Stimulated activated memory B cell treated with anti-CD40 and anti-IgM and Interleukin-4, amounts not matched to agents 10 μg/mL and 1 μg/mL and 100 μg/mL, for 72 hours (primary cell): ENCODE results near the gene DLG2.

Experiments
- ATAC-seq: fragments of 150-1000 bp; cut with Tn5 transposase; 2 replicates; pipeline ENCODE4 v1.10.0; 2021
- H3K27ac Mint-ChIP-seq: one replicate; pipeline ENCODE4 v1.8.0; 2022; ENCODE audit warnings: mild to moderate bottlenecking, mixed read lengths
- H3K27me3 Mint-ChIP-seq: one replicate; pipeline ENCODE4 v1.8.0; 2022; ENCODE audit warnings: mixed read lengths
- H3K36me3 Mint-ChIP-seq: one replicate; pipeline ENCODE4 v1.8.0; 2022; ENCODE audit warnings: mixed read lengths
- H3K4me1 Mint-ChIP-seq: one replicate; pipeline ENCODE4 v1.8.0; 2022; ENCODE audit warnings: mixed read lengths
- H3K4me3 Mint-ChIP-seq: one replicate; pipeline ENCODE4 v1.8.0; 2022; ENCODE audit warnings: mild to moderate bottlenecking, moderate library complexity, mixed read lengths
- H3K9me3 Mint-ChIP-seq: one replicate; pipeline ENCODE4 v1.8.0; 2022; ENCODE audit warnings: mixed read lengths

Gene DLG2

DNA sequence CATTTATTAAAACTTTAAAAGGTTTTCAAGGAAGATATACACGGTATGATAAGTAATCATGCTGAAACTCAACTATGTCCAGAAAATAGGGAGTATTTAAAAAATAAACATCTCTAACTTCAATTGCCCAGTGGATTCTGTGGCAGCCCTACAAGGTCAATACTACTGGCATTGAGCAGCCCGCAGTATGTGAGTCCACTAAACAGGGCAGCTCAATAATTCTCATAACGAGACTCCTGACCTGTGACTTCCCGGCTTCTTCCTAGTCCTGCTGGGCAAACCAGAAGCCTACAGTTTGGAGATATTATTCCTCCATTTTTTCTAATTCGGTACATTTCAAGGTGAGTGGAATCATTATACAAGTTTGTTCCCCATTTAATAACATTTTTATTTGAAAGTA is 1760.5 kb downstream of the DLG2 start:
- Mint-ChIP-seq H3K9me3 (no peaks in the 10 kb centered on the region), H3K4me3 (no peak overlapping the region), H3K36me3 (no peaks in the 10 kb centered on the region), H3K27ac (no peak overlapping the region), H3K4me1 (peaks cover 6% of the 10 kb centered on the region), H3K27me3 (no peaks in the 10 kb centered on the region)
- ATAC-seq = no peak

DNA sequence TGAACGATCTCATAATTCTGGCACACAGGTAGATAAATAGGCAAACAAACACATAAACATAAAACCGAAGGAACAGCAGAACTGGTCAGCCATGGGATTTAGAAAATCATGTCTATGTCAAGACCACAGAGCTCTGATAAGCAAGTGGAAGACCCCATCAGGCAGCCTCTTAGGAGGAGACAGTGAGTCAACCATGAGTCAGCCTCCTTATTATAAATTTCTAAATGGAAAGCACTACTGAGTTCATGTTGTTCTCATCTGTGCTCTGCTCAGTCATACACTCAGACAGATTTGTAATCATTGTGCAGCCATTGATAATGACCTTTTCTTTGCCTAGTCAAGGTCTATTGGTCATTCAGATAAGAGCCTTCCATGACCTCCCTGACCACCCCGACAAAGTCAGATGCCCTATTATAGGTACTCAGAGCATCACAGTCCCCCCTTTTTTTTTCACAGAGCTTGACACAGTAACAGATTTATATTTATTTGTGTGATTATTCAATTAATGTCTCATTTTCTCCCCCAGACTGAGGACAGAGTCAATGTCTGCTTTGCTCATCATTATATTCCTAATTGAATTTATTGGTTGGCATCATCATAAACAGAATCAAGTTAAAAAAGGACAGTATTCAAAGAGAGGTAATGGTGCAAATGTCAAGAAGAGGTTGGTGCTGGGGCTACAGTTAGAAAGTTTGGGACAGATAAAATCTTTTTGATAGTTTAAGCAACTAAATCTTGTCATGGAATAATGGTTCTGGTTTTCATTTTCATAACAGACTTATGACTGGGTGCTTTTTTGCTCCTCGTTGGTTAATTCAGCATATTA is 1761.3 kb downstream of the DLG2 start:
- no peak overlapping the region for H3K4me3 Mint-ChIP-seq
- no peak overlapping the region for H3K27ac Mint-ChIP-seq
- peaks cover under 1% of the 10 kb centered on the region for H3K4me1 Mint-ChIP-seq
- peaks cover 1% of the 10 kb centered on the region for H3K9me3 Mint-ChIP-seq
- H3K36me3 Mint-ChIP-seq = no peaks in the 10 kb centered on the region
- peak; percentile 20 for ATAC-seq
- no peaks in the 10 kb centered on the region for H3K27me3 Mint-ChIP-seq

DNA sequence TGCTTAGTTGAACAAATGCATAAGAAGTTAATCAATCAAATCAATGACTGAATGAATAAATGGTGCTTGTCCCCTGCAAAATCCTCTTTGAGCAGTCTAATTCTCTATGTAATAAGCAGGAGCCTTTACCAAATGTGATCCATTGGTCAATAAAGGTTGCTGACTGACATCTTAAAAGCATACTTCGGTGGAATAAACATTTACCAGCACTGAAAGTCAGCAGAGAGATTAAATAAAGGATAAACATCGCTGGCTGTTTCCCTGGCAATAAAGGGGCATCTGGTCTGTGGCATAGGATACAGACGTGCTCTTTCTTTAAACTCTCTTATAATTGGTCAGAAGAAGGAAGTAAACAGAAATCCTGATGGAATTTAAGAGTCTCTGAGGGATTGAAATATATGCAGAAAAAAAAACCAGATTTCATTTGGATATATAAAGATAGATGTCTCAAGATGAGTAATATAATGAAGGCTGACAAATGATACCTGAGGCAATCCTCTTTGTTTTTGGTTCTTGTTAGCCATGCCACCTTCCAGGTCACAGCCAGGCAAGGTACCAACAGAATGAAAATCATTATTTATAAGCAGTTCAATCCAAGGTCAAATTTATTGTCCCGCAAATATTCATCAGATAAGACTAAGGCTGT is 1762.6 kb downstream of the DLG2 start:
- no peaks in the 10 kb centered on the region for H3K4me1 Mint-ChIP-seq
- peaks cover 2% of the 10 kb centered on the region for H3K9me3 Mint-ChIP-seq
- H3K4me3 Mint-ChIP-seq = no peak overlapping the region
- no peak overlapping the region for H3K27ac Mint-ChIP-seq
- no peak for ATAC-seq
- no peaks in the 10 kb centered on the region for H3K27me3 Mint-ChIP-seq
- no peaks in the 10 kb centered on the region for H3K36me3 Mint-ChIP-seq

DNA sequence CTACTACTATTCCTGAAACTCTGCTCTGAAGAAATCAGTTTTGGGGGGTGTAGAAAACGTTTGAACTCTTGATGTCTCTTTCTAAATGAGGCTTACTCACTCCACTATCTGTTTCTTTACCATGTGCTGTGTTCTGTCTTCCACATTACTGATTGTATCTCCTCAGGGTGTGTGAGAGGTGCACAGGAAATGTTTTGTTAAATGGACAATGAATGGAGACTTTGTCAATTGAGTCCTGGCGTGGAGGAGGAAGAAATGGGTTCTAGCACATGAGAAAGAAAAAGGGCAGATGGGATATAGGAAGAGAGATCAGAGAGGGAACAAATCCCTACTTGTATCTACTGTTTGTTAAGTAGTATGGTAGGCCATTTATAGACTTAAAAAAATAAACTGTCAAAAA is 1763.9 kb downstream of the DLG2 start:
- ATAC-seq = no peak
- H3K4me3 Mint-ChIP-seq = no peak overlapping the region
- H3K27me3 Mint-ChIP-seq = no peaks in the 10 kb centered on the region
- no peaks in the 10 kb centered on the region for H3K4me1 Mint-ChIP-seq
- no peak overlapping the region for H3K27ac Mint-ChIP-seq
- H3K36me3 Mint-ChIP-seq = no peaks in the 10 kb centered on the region
- H3K9me3 Mint-ChIP-seq = peaks cover 8% of the 10 kb centered on the region

DNA sequence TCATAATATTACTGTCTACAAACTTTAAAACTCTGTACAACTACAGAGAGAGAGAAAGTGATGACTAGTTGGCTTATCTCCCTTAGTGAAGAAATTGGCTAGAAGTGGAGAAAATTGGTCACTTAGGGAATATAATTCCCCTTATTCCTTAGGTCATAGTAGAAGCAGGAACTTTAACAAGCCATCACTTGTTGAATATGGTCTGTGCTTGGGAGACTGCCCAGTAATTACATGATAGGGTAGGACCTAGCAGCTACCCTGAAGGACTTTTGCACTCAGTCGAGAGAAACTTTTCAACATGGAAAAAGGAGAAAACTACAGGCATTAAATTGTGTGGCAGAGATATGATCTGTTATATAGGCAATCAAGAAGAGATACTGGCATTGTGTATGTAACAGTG is 1764.5 kb downstream of the DLG2 start:
- no peak overlapping the region for H3K4me3 Mint-ChIP-seq
- no peak overlapping the region for H3K27ac Mint-ChIP-seq
- no peaks in the 10 kb centered on the region for H3K4me1 Mint-ChIP-seq

DNA sequence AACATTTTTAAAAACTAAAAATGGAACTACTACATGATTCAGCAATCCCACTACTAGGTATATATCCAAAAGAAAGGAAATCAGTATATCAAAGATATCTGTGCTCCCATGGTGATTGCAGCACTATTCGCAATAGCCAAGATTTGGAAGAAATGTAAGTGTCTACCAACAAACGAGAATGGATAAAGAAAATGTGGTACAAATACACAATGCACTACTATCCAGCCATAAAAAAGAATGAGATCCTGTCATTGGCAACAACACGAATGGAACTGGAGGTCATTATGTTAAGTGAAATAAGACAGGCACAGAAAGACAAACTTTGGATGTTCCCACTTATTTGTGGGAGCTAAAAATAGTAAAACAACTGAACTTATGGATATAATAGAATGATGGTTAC is 1765.1 kb downstream of the DLG2 start:
- Mint-ChIP-seq H3K36me3 (no peaks in the 10 kb centered on the region), H3K27ac (no peak overlapping the region)

More for the DNA sequence above, 1764.5 kb downstream of the DLG2 start:
- Mint-ChIP-seq H3K27me3 (no peaks in the 10 kb centered on the region), H3K36me3 (no peaks in the 10 kb centered on the region), H3K9me3 (peaks cover 8% of the 10 kb centered on the region)
- ATAC-seq = no peak

DNA sequence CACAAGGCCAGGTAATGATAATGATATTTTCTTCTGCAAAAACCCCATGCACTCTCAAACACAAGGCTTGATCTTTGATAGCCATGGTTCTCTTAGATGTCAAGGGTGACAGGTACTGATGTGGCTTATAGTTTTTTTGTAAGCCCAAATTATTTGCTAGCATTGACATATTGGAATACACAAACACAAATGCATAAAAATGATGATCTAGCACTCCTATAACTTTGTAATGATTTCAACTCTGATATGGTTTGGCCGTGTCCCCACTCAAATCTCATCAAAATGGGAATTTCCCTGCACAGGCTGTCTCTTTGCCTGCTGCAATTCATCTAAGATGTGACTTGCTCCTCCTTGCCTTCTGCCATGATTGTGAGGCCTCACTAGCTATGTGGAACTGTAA is 1768.5 kb downstream of the DLG2 start:
- Mint-ChIP-seq H3K27ac (no peak overlapping the region), H3K4me1 (no peaks in the 10 kb centered on the region), H3K9me3 (peaks cover 8% of the 10 kb centered on the region), H3K4me3 (no peak overlapping the region), H3K36me3 (no peaks in the 10 kb centered on the region), H3K27me3 (peaks cover 10% of the 10 kb centered on the region)
- ATAC-seq = no peak

More for the DNA sequence above, 1765.1 kb downstream of the DLG2 start:
- Mint-ChIP-seq H3K4me3 (no peak overlapping the region), H3K4me1 (no peaks in the 10 kb centered on the region), H3K9me3 (peaks cover 8% of the 10 kb centered on the region), H3K27me3 (peaks cover 5% of the 10 kb centered on the region)
- ATAC-seq = no peak

DNA sequence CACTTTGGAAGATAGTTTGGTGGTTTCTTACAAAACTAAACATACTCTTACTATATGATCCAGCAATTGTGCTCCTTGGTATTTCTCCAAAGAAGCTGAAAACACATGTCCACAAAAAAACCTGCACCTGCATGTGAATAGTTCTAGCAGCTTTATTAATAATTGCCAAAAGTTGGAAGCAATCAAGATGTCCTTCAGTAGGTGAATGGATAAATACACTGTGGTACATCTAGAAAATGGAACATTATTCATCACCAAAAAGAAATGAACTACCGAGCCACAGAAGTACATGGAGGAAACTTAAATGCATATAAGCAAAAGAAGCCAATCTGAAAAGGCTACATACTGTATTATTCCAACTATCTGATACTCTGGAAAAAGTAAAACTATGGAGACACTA is 1771.9 kb downstream of the DLG2 start:
- no peak overlapping the region for H3K27ac Mint-ChIP-seq
- peaks cover 10% of the 10 kb centered on the region for H3K27me3 Mint-ChIP-seq
- no peak overlapping the region for H3K4me3 Mint-ChIP-seq
- H3K36me3 Mint-ChIP-seq = no peaks in the 10 kb centered on the region
- H3K9me3 Mint-ChIP-seq = peaks cover 6% of the 10 kb centered on the region
- ATAC-seq = no peak
- no peaks in the 10 kb centered on the region for H3K4me1 Mint-ChIP-seq

DNA sequence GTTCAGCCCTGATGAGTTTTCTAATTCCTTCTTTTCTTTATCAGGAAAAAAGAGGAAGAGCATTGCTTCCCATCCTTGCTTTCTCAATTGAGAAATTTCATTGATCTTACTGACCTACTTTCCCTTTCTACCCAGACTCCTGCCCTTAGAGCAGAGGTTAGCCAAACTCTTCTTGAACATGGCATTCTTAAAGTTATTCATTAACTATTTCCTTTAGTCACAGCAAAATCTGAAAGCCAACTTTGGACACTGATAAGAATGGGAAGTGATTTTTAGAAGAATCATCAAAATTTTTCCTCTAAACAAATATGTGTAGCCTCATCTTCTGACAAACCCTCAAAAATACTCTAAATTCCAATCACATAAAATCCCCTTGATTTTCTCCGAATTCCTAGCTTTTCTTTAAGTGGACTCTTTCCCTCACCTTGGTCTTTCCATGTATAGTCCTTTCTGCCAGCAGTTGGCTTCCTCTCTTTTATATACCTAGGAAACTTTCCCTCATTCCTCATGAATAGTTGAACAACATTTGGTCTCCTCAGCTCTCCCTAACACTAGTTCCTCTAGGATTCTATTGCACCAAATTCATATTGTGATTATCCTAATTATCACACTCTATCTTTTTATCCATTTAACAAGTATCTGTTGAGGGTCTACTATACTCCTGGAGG is 1774.2 kb downstream of the DLG2 start:
- no peaks in the 10 kb centered on the region for H3K36me3 Mint-ChIP-seq
- H3K4me1 Mint-ChIP-seq = no peaks in the 10 kb centered on the region
- no peak for ATAC-seq
- no peak overlapping the region for H3K27ac Mint-ChIP-seq
- H3K27me3 Mint-ChIP-seq = peaks cover 15% of the 10 kb centered on the region
- H3K9me3 Mint-ChIP-seq = no peaks in the 10 kb centered on the region
- no peak overlapping the region for H3K4me3 Mint-ChIP-seq

DNA sequence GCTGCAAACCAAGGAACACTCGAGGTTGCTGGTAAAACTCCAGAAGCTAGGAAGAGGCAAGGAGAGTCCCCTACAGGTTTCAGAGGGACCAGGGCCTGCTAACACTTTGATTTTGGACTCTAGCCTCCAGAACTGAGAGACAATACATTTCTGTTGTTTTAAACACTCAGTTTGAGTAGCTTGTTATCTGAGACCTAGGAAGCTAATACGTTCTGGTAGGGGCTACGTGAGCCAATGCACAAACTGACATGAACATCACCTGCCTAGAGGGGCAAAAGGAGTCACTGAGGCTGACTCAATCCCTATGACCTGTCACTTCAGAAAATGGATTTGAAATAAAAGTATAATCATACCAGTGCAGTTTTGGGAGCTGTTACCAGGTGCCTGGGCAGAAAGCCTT is 1775.1 kb downstream of the DLG2 start:
- Mint-ChIP-seq H3K27me3 (peaks cover 13% of the 10 kb centered on the region), H3K9me3 (no peaks in the 10 kb centered on the region)

DNA sequence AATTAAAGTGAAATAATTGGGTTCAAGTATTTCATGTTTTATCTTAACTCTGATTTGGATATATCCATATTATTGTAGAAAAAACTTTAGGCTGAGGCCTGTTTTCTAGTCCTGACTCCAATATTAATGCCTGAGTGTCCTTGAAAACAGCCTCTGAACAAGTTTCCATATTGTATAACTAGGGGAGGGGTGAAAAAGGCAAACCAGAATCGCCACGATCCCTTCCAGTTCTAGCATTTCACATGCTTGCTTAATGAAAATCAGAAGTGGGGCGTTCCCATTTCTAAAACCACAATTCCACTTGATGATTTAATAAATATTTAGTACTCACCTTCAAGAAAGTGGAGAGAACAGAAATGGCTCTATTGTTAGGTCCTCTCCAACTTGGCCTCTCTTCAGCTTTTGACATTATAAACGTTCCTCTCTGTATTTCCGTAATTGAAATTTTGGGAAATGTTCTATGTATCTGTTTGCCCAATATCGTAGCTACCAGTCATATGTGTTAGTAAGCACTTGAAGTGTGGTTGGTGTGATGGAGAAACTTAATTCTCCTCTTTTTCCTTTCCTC is 1779.6 kb downstream of the DLG2 start:
- H3K4me3 Mint-ChIP-seq = no peak overlapping the region
- H3K4me1 Mint-ChIP-seq = no peaks in the 10 kb centered on the region
- ATAC-seq = no peak
- H3K27me3 Mint-ChIP-seq = peaks cover 9% of the 10 kb centered on the region
- H3K27ac Mint-ChIP-seq = no peak overlapping the region
- H3K9me3 Mint-ChIP-seq = no peaks in the 10 kb centered on the region
- no peaks in the 10 kb centered on the region for H3K36me3 Mint-ChIP-seq

More for the DNA sequence above, 1775.1 kb downstream of the DLG2 start:
- H3K36me3 Mint-ChIP-seq = no peaks in the 10 kb centered on the region
- no peak overlapping the region for H3K27ac Mint-ChIP-seq
- ATAC-seq = no peak
- H3K4me3 Mint-ChIP-seq = no peak overlapping the region
- H3K4me1 Mint-ChIP-seq = no peaks in the 10 kb centered on the region

DNA sequence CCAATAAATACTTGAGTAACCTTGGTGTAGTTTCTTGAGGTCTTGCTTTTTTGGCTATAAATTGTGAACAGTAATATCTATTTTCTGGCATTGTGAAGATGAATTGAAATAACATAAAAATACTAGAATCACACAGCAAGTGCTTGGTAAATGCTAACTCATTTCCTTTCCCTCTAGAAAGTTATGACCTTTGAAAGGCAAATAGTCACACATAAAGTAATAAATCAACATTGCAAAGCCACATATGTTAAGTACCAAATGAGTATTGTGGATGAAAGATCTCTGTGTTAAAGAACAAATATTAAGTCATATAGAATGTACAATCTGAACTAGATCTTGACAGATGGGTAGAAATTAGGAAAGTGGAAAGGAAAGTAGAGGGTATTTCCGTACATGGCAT is 1781.3 kb downstream of the DLG2 start:
- Mint-ChIP-seq H3K4me1 (no peaks in the 10 kb centered on the region), H3K4me3 (no peak overlapping the region), H3K27ac (no peak overlapping the region), H3K9me3 (no peaks in the 10 kb centered on the region), H3K27me3 (peaks cover 18% of the 10 kb centered on the region), H3K36me3 (no peaks in the 10 kb centered on the region)
- ATAC-seq = no peak

DNA sequence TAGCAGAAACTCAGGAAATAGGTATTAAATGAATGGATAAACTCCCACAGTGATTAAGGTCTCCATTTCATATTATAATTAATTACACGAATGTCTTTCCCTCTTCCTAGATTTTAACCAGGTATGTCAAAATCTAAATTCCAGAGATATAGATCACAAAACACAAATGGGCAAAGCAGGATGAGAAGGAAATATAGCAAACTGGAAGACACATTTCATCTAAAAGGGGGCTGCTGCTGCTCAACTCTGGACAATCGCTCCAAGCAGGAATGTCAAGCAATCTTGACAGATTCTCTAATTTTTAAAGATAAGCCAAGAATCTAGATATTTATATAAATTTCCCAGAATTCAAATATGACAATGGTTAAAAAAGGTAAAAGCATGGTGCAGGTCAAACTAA is 1786.8 kb downstream of the DLG2 start:
- Mint-ChIP-seq H3K4me1 (no peaks in the 10 kb centered on the region), H3K9me3 (no peaks in the 10 kb centered on the region), H3K4me3 (no peak overlapping the region), H3K36me3 (no peaks in the 10 kb centered on the region), H3K27me3 (peaks cover 23% of the 10 kb centered on the region), H3K27ac (no peak overlapping the region)
- ATAC-seq = no peak

DNA sequence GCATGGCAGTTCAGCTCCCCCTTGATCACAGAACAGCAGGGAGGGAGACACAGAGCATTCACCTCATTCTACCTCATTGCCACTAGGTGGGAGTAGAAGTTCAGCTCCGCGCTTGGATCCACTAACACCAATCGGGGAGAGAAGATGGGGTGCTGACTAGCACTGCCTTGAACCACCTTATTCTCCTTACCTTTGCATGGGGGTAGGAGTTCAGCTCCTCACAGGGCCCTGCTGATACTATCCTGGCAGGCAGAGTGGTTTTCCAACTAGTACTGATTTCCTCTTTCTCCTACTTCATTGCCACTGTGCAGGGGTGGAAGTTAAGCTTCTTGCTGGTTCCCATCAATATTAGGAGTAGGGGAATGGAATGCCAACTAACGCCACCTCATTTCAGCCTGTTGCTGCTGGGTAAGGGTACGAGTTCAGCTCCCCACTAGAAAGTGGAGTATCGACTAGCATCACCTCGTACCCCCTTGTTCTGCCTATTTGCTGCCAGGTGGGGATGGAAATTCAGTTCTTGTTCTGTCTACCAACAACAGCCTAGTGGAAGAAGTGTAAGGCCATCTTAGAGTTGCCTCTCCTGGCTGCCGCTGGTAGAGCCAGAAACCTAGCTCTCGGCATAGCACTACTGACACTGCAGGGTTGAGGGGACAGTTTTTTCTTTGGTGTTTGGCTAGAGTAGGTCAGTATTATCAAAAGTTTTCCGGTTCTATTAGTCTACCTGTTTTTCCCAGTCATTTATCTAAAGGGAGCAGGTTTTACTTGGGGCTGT is 1790.1 kb downstream of the DLG2 start:
- no peak overlapping the region for H3K27ac Mint-ChIP-seq
- H3K36me3 Mint-ChIP-seq = no peaks in the 10 kb centered on the region
- H3K4me1 Mint-ChIP-seq = no peaks in the 10 kb centered on the region
- H3K4me3 Mint-ChIP-seq = no peak overlapping the region
- H3K9me3 Mint-ChIP-seq = no peaks in the 10 kb centered on the region
- peaks cover 23% of the 10 kb centered on the region for H3K27me3 Mint-ChIP-seq
- peak; percentile 73 for ATAC-seq

DNA sequence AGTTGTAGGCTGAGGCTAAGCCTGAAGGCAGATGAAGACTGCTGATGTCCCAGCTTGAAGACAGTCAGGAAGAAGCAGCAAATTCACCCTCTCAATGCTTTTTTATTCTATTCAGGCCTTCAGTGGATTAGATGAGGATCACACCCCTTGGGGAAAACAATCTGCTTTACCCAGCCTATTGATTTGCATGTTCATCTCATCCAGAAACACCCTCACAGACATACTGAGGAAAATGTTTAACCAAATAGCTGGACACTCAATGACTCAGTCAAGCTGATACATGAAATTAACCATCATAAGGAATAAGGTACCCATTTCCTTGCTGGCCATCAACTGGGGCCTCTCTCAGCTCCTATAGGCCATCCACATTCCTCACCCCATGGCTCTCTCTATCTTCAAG is 1791.1 kb downstream of the DLG2 start:
- no peaks in the 10 kb centered on the region for H3K36me3 Mint-ChIP-seq
- no peaks in the 10 kb centered on the region for H3K4me1 Mint-ChIP-seq
- H3K9me3 Mint-ChIP-seq = no peaks in the 10 kb centered on the region
- peaks cover 16% of the 10 kb centered on the region for H3K27me3 Mint-ChIP-seq
- no peak overlapping the region for H3K27ac Mint-ChIP-seq
- no peak for ATAC-seq
- no peak overlapping the region for H3K4me3 Mint-ChIP-seq
